Fibroblast of lung (primary cell): Measurements from ENCODE around the gene COL7A1.

Experiments used
- CTCF ChIP-seq, 2 donors: IDR thresholded peaks in 1 of 2; conservative IDR thresholded peaks in 1 of 2; 1 replicate in 1 of 2; 2 replicates in 1 of 2; pipeline ENCODE4 v1.5.1; 2011 to 2012; ENCODE audit warnings: low read length in 2 of 2, control low read depth in 1 of 2, inconsistent platforms in 1 of 2, low read depth in 1 of 2, mild to moderate bottlenecking in 1 of 2
- EZH2 ChIP-seq: IDR thresholded peaks from 2 replicates; pipeline ENCODE4 v1.5.1; 2012; ENCODE audit warnings: low read length, control low read depth, mild to moderate bottlenecking; ENCODE audit errors: missing control alignments

DNA sequence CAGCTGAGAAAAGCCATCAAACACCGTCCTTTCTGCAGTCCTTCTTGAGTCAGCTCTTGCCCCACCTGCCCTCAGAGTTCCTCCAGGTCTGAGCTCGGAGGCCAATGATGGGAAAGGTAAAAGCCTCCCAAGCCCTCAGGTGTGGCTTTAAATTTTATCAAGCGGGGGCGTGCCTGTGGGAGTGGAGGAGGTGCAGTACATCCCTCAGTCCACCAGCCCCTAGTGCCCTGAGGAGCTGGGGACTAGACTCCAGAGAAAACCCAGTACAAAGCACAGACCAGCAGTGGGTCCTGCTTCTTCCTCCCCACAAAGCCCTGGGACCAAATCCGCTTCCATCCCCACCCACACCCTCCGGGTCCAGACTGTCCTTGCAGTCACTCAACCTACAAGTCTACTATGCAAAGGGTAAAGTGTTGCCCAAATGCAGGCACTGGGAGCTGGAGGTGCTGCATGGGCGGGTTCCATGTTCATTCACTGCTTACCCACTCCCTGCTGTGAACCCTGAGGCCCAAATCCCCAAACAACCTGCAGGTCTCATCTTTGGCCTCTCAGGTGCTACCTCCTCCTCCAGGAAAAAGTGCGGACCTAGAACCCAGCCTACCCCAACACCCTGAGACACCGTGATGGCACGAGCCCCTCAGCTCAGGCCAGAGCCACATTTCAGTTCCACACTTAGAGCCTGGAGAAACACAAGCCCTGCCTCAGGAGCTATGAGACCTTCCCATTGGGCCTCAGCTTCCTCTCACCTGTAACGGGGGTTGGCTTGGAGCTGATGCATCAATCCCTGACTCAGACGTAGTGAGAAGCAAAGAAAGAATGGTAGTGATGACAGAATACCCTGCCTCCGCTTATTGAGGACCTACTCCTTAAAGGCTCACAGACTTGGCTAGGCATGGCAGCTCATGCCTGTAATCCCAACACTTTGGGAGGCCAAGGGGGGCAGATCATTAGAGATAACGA, 41.0 kb downstream of the COL7A1 start:
- TF ChIP-seq CTCF (conservative IDR thresholded peaks at IDR 0.05 in 1 of 2, IDR thresholded peaks at IDR 0.05 in 1 of 2; ENCODE audit: low read depth in 1 of 2, low read length in 2 of 2) (no peak), EZH2 (no peak)
